Right lobe of liver (tissue), 4 donors: ENCODE results near the gene ADGRB3.

ENCODE experiments used
- CTCF ChIP-seq, 4 donors: fragments of 200-600 bp in 3 of 4; fragments of 450-650 bp in 1 of 4; IDR thresholded peaks; one replicate each; pipeline versions ENCODE4 v1.5.1 to v1.8.0; 2016 to 2022; ENCODE audit warnings: antibody characterized with exemption in 4 of 4, mild to moderate bottlenecking in 2 of 4
- POLR2A ChIP-seq: fragments of 450-650 bp; IDR thresholded peaks from one replicate; pipeline ENCODE4 v1.6.1; 2017; ENCODE audit warnings: antibody characterized with exemption, mild to moderate bottlenecking
- donor health status: DM: no; HTN: no; CAD: no.
- donor health status: DM: no; HTN: no; CAD: no.
- donor health status: DM: no; HTN: yes; CAD: no.

GRCh38 chr6:68680264-68680663 is 45.2 kb downstream of the ADGRB3 start:
- no peak for TF ChIP-seq POLR2A
- TF ChIP-seq CTCF (IDR thresholded peaks at IDR 0.05): no peak
